HG03432 (cell line): ENCODE data around the gene PNCK.

Experiments used
- ATAC-seq: cut with Tn5 transposase; IDR thresholded peaks from one replicate; pipeline ENCODE4 v1.9.1; 2021; ENCODE audit warnings: mild to moderate bottlenecking, moderate library complexity; ENCODE audit not compliant: unreplicated experiment

Gene PNCK

GRCh38 chrX:153662266-153662665, 11.3 kb downstream of the PNCK start:
- ATAC-seq = no peak

GRCh38 chrX:153659268-153659667, 14.3 kb downstream of the PNCK start:
- ATAC-seq = no peak

GRCh38 chrX:153657161-153657560, 16.5 kb downstream of the PNCK start:
- no peak for ATAC-seq

- no peak for ATAC-seq
Measured at GRCh38 chrX:153653556-153653955, 20.1 kb downstream of the PNCK start.

- no peak for ATAC-seq
Measured at GRCh38 chrX:153651540-153652079, 22.0 kb downstream of the PNCK start.

GRCh38 chrX:153650959-153651358, 22.7 kb downstream of the PNCK start:
- no peak for ATAC-seq

GRCh38 chrX:153649915-153650782, 23.5 kb downstream of the PNCK start:
- no peak for ATAC-seq

GRCh38 chrX:153649178-153649914, 24.3 kb downstream of the PNCK start:
- peak; percentile 63 for ATAC-seq

GRCh38 chrX:153648358-153649177, 25.0 kb downstream of the PNCK start:
- ATAC-seq = no peak

- ATAC-seq = no peak
Measured at GRCh38 chrX:153647461-153648357, 25.9 kb downstream of the PNCK start.

GRCh38 chrX:153646620-153647373, 26.8 kb downstream of the PNCK start, which contains the start of gene DUSP9:
TSS of gene DUSP9 (plus strand) at chrX:153647203. CDS start at chrX:153647954, 751 bp downstream.
- no peak for ATAC-seq

- ATAC-seq = no peak
Measured at GRCh38 chrX:153645921-153646488, 27.6 kb downstream of the PNCK start.

- ATAC-seq = no peak
Measured at GRCh38 chrX:153645151-153645550, 28.5 kb downstream of the PNCK start.

- ATAC-seq = no peak
Measured at GRCh38 chrX:153644356-153645125, 29.1 kb downstream of the PNCK start.

GRCh38 chrX:153643431-153644351, 29.9 kb downstream of the PNCK start:
- ATAC-seq = no peak

- ATAC-seq = no peak
Measured at GRCh38 chrX:153642655-153643430, 30.8 kb downstream of the PNCK start.
